ENCODE data around the gene USP4.
"Not testable (repeated sequence)": the region's sequence is repeated elsewhere in the genome, so short reads cannot be mapped to it uniquely, and the experiment has no call there.

USP4 gene

GRCh38 chr3:49244581-49245205 is 95.2 kb downstream of the USP4 start:
- no peak for DNase-seq

GRCh38 chr3:49240091-49240490 is 99.8 kb downstream of the USP4 start:
- DNase-seq, result not testable (repeated sequence)

GRCh38 chr3:49238274-49239127 is 101.4 kb downstream of the USP4 start:
- no peak for DNase-seq

- no peak for DNase-seq
These were observed 102.5 kb downstream of the USP4 start for GRCh38 chr3:49237344-49237743.

GRCh38 chr3:49236226-49236625 is 103.6 kb downstream of the USP4 start:
- DNase-seq, result no peak

- not testable (repeated sequence) for DNase-seq
These were observed 111.0 kb downstream of the USP4 start for GRCh38 chr3:49228817-49229216.

Measured in activated CD4-positive, CD25-positive, alpha-beta regulatory T cell (primary cell).